CD14-positive monocyte (primary cell): ENCODE measurements around the gene LRRC4C. TPM values are rescaled to one million over a fixed set of nuclear protein-coding genes. Genes with fewer than 3 reads are reported as not detected.

Experiments
- DNase-seq, 3 donors: peaks; one replicate each; pipeline ENCODE4 v3.0.0-alpha.2; 2011 to 2022
- H2AFZ ChIP-seq: 2 replicates; pipeline ENCODE4 v1.6.0; 2012; ENCODE audit warnings: mild to moderate bottlenecking, low read depth, low read length, inconsistent platforms; ENCODE audit not compliant: insufficient read depth, poor library complexity, severe bottlenecking
- H3K27ac ChIP-seq, 2 donors: 1 replicate in 1 of 2; 2 replicates in 1 of 2; pipeline ENCODE4 v1.5.1; 2012 to 2013; ENCODE audit warnings: low read length in 2 of 2, control low read depth in 1 of 2, inconsistent platforms in 1 of 2, low read depth in 1 of 2, mild to moderate bottlenecking in 1 of 2
- H3K27me3 ChIP-seq, 2 donors: one replicate each; pipeline versions ENCODE4 v1.6.0 to v1.6.1; 2011 to 2013; ENCODE audit warnings: low read length in 2 of 2; ENCODE audit not compliant: control insufficient read depth in 2 of 2, insufficient read depth in 2 of 2
- H3K36me3 ChIP-seq, 2 donors: replicated peaks in 1 of 2; 1 replicate in 1 of 2; 2 replicates in 1 of 2; pipeline versions ENCODE4 v1.5.1 to v1.6.1; 2012 to 2013; ENCODE audit warnings: low read length in 2 of 2, control low read depth in 1 of 2, inconsistent platforms in 1 of 2, mild to moderate bottlenecking in 1 of 2; ENCODE audit not compliant: insufficient read depth in 2 of 2, control insufficient read depth in 1 of 2
- H3K4me1 ChIP-seq, 2 donors: 1 replicate in 1 of 2; 2 replicates in 1 of 2; pipeline versions ENCODE4 v1.5.1 to v1.6.1; 2012 to 2013; ENCODE audit warnings: low read length in 2 of 2, control low read depth in 1 of 2, inconsistent platforms in 1 of 2, mild to moderate bottlenecking in 1 of 2, moderate library complexity in 1 of 2; ENCODE audit not compliant: insufficient read depth in 2 of 2, control insufficient read depth in 1 of 2
- H3K4me2 ChIP-seq: replicated peaks from 2 replicates; pipeline ENCODE3; 2012; ENCODE audit warnings: low read length, moderate library complexity, mild to moderate bottlenecking; ENCODE audit not compliant: poor library complexity, severe bottlenecking; ENCODE audit errors: extremely low read depth
- H3K4me3 ChIP-seq, 3 experiments: fragments of 200-600 bp in 1 of 3; sonication (generic) in 1 of 3; replicated peaks in 1 of 3; 1 replicate in 2 of 3; 2 replicates in 1 of 3; pipeline ENCODE4 v1.5.1; 2011 to 2013; ENCODE audit warnings: low read length in 3 of 3, mild to moderate bottlenecking in 3 of 3, control low read depth in 2 of 3, low read depth in 2 of 3, inconsistent platforms in 1 of 3, moderate library complexity in 1 of 3
- H3K79me2 ChIP-seq: 2 replicates; pipeline ENCODE4 v1.6.0; 2012; ENCODE audit warnings: mild to moderate bottlenecking, control low read depth, inconsistent platforms, low read length, moderate library complexity; ENCODE audit not compliant: insufficient read depth
- H3K9ac ChIP-seq: 2 replicates; pipeline ENCODE4 v1.6.0; 2017; ENCODE audit warnings: low read length, mild to moderate bottlenecking; ENCODE audit not compliant: insufficient read depth, poor library complexity, severe bottlenecking
- H3K9me3 ChIP-seq, 2 donors: replicated peaks in 1 of 2; 1 replicate in 1 of 2; 2 replicates in 1 of 2; pipeline versions ENCODE4 v1.5.1 to v1.6.1; 2012 to 2013; ENCODE audit warnings: low read length in 2 of 2, control low read depth in 1 of 2; ENCODE audit not compliant: control insufficient read depth in 1 of 2, insufficient read depth in 1 of 2
- H4K20me1 ChIP-seq: 2 replicates; pipeline ENCODE4 v1.6.0; 2012; ENCODE audit warnings: mild to moderate bottlenecking, low read length, control low read depth, moderate library complexity; ENCODE audit not compliant: insufficient read depth
- H3K27ac Mint-ChIP-seq, 7 donors: one replicate each; pipeline ENCODE4 v1.8.0; 2020; ENCODE audit warnings: mild to moderate bottlenecking in 7 of 7, mixed read lengths in 7 of 7, moderate library complexity in 6 of 7, inconsistent platforms in 2 of 7
- H3K27me3 Mint-ChIP-seq, 3 donors: one replicate each; pipeline ENCODE4 v1.8.0; 2021 to 2022; ENCODE audit warnings: low read depth in 3 of 3, mild to moderate bottlenecking in 3 of 3, mixed read lengths in 3 of 3, moderate library complexity in 3 of 3, inconsistent platforms in 1 of 3
- H3K36me3 Mint-ChIP-seq, 2 donors: one replicate each; pipeline ENCODE4 v1.8.0; 2020; ENCODE audit warnings: mixed read lengths in 2 of 2, inconsistent platforms in 1 of 2, mild to moderate bottlenecking in 1 of 2
- H3K4me1 Mint-ChIP-seq: one replicate; pipeline ENCODE4 v1.8.0; 2020; ENCODE audit warnings: mild to moderate bottlenecking, mixed read lengths
- H3K4me3 Mint-ChIP-seq, 2 donors: one replicate each; pipeline ENCODE4 v1.8.0; 2020; ENCODE audit warnings: mild to moderate bottlenecking in 2 of 2, mixed read lengths in 2 of 2, moderate library complexity in 1 of 2
- H3K9me3 Mint-ChIP-seq, 7 donors: one replicate each; pipeline ENCODE4 v1.8.0; 2020 to 2022; ENCODE audit warnings: mixed read lengths in 7 of 7, mild to moderate bottlenecking in 6 of 7, moderate library complexity in 6 of 7, inconsistent platforms in 2 of 7
- WGBS: methylation state at CpG from one replicate; pipeline ENCODE4 v1.1.5; 2013; ENCODE audit warnings: missing lambda C conversion rate; ENCODE audit not compliant: insufficient coverage; 5-methylcytosine and 5-hydroxymethylcytosine counted together
- intact Hi-C, 2 donors: fragments of 100-400 bp; cut with micrococcal nuclease; formaldehyde crosslinking; loops; one replicate each; pipeline versions ENCODE4 v1.15.0 to v1.15.1; 2023
- polyA plus RNA-seq, 3 donors: library from polyadenylated mRNA; depleted of rRNA in 1 of 3; unstranded in 2 of 3; stranded (reverse) in 1 of 3; fragments of 300-500 nt in 2 of 3; fragments of >200 nt in 1 of 3; fragmentation: Illumina TruSeq in 2 of 3; gene quantifications; 1 replicate in 2 of 3; 2 replicates in 1 of 3; pipeline ENCODE4 v1.2.3, GENCODE V29; 2012 to 2021
- TF ChIP-seq, protein P1 (sequence below): fragments of 200-600 bp; IDR thresholded peaks from one replicate; pipeline ENCODE4 v1.8.0; 2022; ENCODE audit warnings: antibody characterized with exemption, mild to moderate bottlenecking

The LRRC4C gene
- polyA plus RNA-seq, 3 donors, result not detected

DNA sequence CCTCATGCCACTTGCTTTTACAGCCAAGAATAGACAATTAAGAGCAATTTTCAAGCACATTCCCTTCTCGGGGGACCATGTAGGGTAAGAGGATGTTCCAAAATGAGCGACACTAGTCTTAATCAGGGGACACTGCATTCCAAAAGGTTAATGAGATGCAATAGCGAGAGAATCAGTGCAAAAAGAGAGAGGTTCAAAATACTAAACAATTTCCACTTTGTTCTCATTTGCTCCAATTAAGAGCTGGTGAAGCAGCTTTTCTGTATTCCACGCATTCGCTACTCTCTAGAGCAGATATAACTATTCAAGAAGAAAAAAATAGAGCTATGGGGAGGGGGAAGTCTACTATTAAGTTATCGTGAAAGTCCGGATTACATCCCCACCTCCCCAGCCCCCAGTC, 811 bp downstream of the LRRC4C start:
- no peak overlapping the region for H3K4me3 Mint-ChIP-seq
- H3K27ac Mint-ChIP-seq, result no peak overlapping the region
- H3K4me3 ChIP-seq, result no peak overlapping the region
- H3K9me3 ChIP-seq, result no peaks in the 10 kb centered on the region
- H3K36me3 Mint-ChIP-seq, result no peaks in the 10 kb centered on the region
- WGBS, result no CpG with 5 or more reads among the region's 7 CpGs
- no peak overlapping the region for H3K9ac ChIP-seq
- DNase-seq, result no peak
- H3K4me1 Mint-ChIP-seq, result no peaks in the 10 kb centered on the region
- H3K36me3 ChIP-seq, result no peaks in the 10 kb centered on the region
- H3K79me2 ChIP-seq, result no peaks in the 10 kb centered on the region
- H3K27me3 Mint-ChIP-seq, result peaks cover 12 to 20% (median 19%) of the 10 kb centered on the region in 3 donors
- intact Hi-C loops, result no loop called here
- no peaks in the 10 kb centered on the region for H3K4me1 ChIP-seq
- H3K27me3 ChIP-seq, result peaks cover 5 to 14% of the 10 kb centered on the region in 2 donors
- no peak overlapping the region for H3K27ac ChIP-seq
- no peaks in the 10 kb centered on the region for H4K20me1 ChIP-seq
- H3K9me3 Mint-ChIP-seq, result no peaks in the 10 kb centered on the region
- TF ChIP-seq, protein P1, sequence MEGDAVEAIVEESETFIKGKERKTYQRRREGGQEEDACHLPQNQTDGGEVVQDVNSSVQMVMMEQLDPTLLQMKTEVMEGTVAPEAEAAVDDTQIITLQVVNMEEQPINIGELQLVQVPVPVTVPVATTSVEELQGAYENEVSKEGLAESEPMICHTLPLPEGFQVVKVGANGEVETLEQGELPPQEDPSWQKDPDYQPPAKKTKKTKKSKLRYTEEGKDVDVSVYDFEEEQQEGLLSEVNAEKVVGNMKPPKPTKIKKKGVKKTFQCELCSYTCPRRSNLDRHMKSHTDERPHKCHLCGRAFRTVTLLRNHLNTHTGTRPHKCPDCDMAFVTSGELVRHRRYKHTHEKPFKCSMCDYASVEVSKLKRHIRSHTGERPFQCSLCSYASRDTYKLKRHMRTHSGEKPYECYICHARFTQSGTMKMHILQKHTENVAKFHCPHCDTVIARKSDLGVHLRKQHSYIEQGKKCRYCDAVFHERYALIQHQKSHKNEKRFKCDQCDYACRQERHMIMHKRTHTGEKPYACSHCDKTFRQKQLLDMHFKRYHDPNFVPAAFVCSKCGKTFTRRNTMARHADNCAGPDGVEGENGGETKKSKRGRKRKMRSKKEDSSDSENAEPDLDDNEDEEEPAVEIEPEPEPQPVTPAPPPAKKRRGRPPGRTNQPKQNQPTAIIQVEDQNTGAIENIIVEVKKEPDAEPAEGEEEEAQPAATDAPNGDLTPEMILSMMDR, result no peak
- H3K4me2 ChIP-seq, result no peak overlapping the region
- no peak overlapping the region for H2AFZ ChIP-seq

DNA sequence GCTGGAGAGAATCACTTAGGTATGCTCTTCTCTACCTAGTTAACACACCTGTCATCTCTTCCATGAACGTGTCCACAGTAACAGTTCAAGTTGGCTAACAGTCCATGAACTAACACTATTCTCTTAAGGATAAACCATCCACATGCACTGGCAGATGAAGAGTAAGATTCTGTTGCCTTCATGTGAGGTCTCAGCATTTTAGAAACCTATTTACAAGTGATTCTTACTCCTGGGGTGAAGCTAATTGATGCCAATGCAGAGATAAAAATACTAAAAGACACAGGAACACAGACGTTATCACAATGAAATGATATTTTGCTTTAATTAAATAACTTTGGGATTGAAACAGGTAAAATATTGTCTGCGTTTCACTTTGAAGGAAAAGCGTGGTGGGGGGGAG, 1.3 kb downstream of the LRRC4C start:
- Mint-ChIP-seq H3K4me1 (no peaks in the 10 kb centered on the region), H3K9me3 (no peaks in the 10 kb centered on the region), H3K27me3 (peaks cover 12 to 20% (median 19%) of the 10 kb centered on the region in 3 donors), H3K27ac (no peak overlapping the region), H3K36me3 (no peaks in the 10 kb centered on the region), H3K4me3 (no peak overlapping the region)
- no peak for DNase-seq
- Histone ChIP-seq H3K4me2 (no peak overlapping the region), H3K36me3 (no peaks in the 10 kb centered on the region), H3K4me1 (no peaks in the 10 kb centered on the region), H3K27ac (no peak overlapping the region), H2AFZ (no peak overlapping the region), H4K20me1 (no peaks in the 10 kb centered on the region), H3K79me2 (no peaks in the 10 kb centered on the region), H3K9ac (no peak overlapping the region), H3K27me3 (peaks cover 5 to 14% of the 10 kb centered on the region in 2 donors), H3K4me3 (no peak overlapping the region), H3K9me3 (no peaks in the 10 kb centered on the region)
- TF ChIP-seq, protein P1, result no peak
- no CpG with 5 or more reads among the region's 4 CpGs for WGBS
- intact Hi-C loops, result no loop called here
